Measurements from ENCODE around the gene SERPINA1. TPM values are rescaled to one million over a fixed set of nuclear protein-coding genes. Genes with fewer than 3 reads are reported as not detected.

The SERPINA1 gene
- total RNA-seq, 1 experiment from 2014 or later, result not detected

DNA sequence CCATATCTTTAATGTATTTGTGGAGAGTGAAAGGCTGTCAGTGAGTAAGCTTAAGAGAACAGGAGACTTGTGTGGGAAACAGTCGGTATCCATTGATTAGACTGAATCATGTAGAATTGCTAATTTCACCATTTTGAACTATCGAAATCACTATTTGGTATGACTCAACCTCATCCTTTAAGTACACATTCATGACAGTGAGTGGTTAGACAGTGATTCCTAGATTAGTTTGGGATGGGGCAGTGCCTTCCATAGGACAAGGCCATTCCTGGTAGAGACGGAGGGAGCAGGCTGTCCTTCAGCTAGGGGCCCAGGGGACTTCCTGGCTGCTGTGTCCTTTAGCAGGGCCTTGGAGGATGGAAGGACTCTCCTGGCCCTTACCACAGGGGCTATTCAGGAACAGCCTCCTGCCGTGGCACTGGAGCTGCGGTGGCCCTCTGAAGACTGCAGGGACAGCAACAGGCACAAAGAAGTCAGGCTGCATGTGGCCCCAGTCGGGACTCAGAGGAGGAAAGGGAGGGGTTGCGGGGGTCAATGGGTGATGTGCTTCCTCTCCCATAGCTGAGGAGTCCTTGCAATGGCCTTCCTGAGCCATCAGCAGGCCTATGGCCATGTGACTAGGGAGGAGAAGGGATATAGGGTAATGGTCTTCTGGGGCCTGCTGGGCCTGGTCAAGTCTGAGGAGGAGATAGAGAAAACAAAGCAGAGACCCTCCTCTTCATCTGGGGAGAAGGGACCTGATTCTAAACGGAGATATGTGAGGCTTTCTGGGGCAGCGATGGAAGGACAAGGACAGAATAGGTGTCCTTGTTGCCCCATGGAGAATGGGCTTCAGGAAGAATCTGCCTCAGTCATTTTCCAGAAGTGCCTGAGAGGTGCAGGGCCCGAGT lies 11.2 kb downstream of the SERPINA1 start:
- ChIA-PET POLR2A (ENCODE audit: unreplicated experiment) (no interaction called here), CTCF (no interaction called here)
- H3K4me1 ChIP-seq (replicated peaks; ENCODE audit: insufficient read depth), result no peaks in the 10 kb centered on the region
- DNase-seq, result no peak
- peaks cover 32% of the 10 kb centered on the region for H3K27me3 ChIP-seq (ENCODE audit: insufficient read depth, low read depth)
- H3K4me2 ChIP-seq, result no peak overlapping the region
- no peaks in the 10 kb centered on the region for H3K9me3 ChIP-seq (ENCODE audit: insufficient read depth, low read depth)
- H3K4me3 ChIP-seq, result no peak overlapping the region
- H3K36me3 ChIP-seq (ENCODE audit: low read depth), result no peaks in the 10 kb centered on the region
- no TSS peak for BruUV-seq (replicated peaks)
- TF ChIP-seq EZH2 (IDR thresholded peaks at IDR 0.05; ENCODE audit: low read depth) (no peak), CTCF (conservative IDR thresholded peaks at IDR 0.05) (no peak)
- no peaks in the 10 kb centered on the region for H3K9me2 ChIP-seq (ENCODE audit: insufficient read depth)
- H4K20me1 ChIP-seq (ENCODE audit: insufficient read depth), result no peaks in the 10 kb centered on the region
- no peaks in the 10 kb centered on the region for H3K79me2 ChIP-seq (ENCODE audit: low read depth)
- no peak overlapping the region for H2AFZ ChIP-seq
- intact Hi-C loops (cut with micrococcal nuclease; ENCODE audit: unreplicated experiment), result no loop called here
- no peaks in the 10 kb centered on the region for H3F3A ChIP-seq (ENCODE audit: insufficient read depth, low read depth)
- H3K27ac ChIP-seq, result no peak overlapping the region

- no peak overlapping the region for H3K27ac ChIP-seq
- H3K4me1 ChIP-seq (replicated peaks; ENCODE audit: insufficient read depth), result no peaks in the 10 kb centered on the region
- ChIA-PET CTCF (no interaction called here), POLR2A (ENCODE audit: unreplicated experiment) (no interaction called here)
- H3K9me3 ChIP-seq (ENCODE audit: insufficient read depth, low read depth), result no peaks in the 10 kb centered on the region
- no peak for DNase-seq
- no peak overlapping the region for H3K4me2 ChIP-seq
- no peak overlapping the region for H2AFZ ChIP-seq
- H3K79me2 ChIP-seq (ENCODE audit: low read depth), result no peaks in the 10 kb centered on the region
- intact Hi-C loops (cut with micrococcal nuclease; ENCODE audit: unreplicated experiment), result no loop called here
- peaks cover 32% of the 10 kb centered on the region for H3K27me3 ChIP-seq (ENCODE audit: insufficient read depth, low read depth)
- H3F3A ChIP-seq (ENCODE audit: insufficient read depth, low read depth), result no peaks in the 10 kb centered on the region
- no peaks in the 10 kb centered on the region for H4K20me1 ChIP-seq (ENCODE audit: insufficient read depth)
- no TSS peak for BruUV-seq (replicated peaks)
- H3K9me2 ChIP-seq (ENCODE audit: insufficient read depth), result no peaks in the 10 kb centered on the region
- no peak overlapping the region for H3K4me3 ChIP-seq
- H3K36me3 ChIP-seq (ENCODE audit: low read depth), result no peaks in the 10 kb centered on the region
- TF ChIP-seq EZH2 (IDR thresholded peaks at IDR 0.05; ENCODE audit: low read depth) (no peak), CTCF (conservative IDR thresholded peaks at IDR 0.05) (no peak)
Measured at GRCh38 chr14:94376108-94376975, 12.1 kb downstream of the SERPINA1 start.

GRCh38 chr14:94375552-94376107 lies 12.8 kb downstream of the SERPINA1 start:
- no peak for DNase-seq
- H3K79me2 ChIP-seq (ENCODE audit: low read depth), result no peaks in the 10 kb centered on the region
- H3K4me1 ChIP-seq (replicated peaks; ENCODE audit: insufficient read depth), result no peaks in the 10 kb centered on the region
- no TSS peak for BruUV-seq (replicated peaks)
- no peak for TF ChIP-seq EZH2 (IDR thresholded peaks at IDR 0.05; ENCODE audit: low read depth)
- no peak for TF ChIP-seq CTCF (conservative IDR thresholded peaks at IDR 0.05)
- no peaks in the 10 kb centered on the region for H3K9me2 ChIP-seq (ENCODE audit: insufficient read depth)
- no peaks in the 10 kb centered on the region for H4K20me1 ChIP-seq (ENCODE audit: insufficient read depth)
- ChIA-PET POLR2A (ENCODE audit: unreplicated experiment) (no interaction called here), CTCF (no interaction called here)
- H3K27ac ChIP-seq, result no peak overlapping the region
- no peak overlapping the region for H3K4me3 ChIP-seq
- no peaks in the 10 kb centered on the region for H3F3A ChIP-seq (ENCODE audit: insufficient read depth, low read depth)
- H3K27me3 ChIP-seq (ENCODE audit: insufficient read depth, low read depth), result peaks cover 32% of the 10 kb centered on the region
- H3K9me3 ChIP-seq (ENCODE audit: insufficient read depth, low read depth), result no peaks in the 10 kb centered on the region
- no peaks in the 10 kb centered on the region for H3K36me3 ChIP-seq (ENCODE audit: low read depth)
- no peak overlapping the region for H3K4me2 ChIP-seq
- intact Hi-C loops (cut with micrococcal nuclease; ENCODE audit: unreplicated experiment), result no loop called here
- H2AFZ ChIP-seq, result no peak overlapping the region

Data from PC-9 (cell line).